NT2/D1 (cell line): ENCODE results near the gene NHLH1.

Experiments
- SUZ12 ChIP-seq: IDR thresholded peaks from 2 replicates; pipeline ENCODE4 v1.6.1; 2011; ENCODE audit not compliant: insufficient read length, insufficient read depth; ENCODE audit errors: extremely low read depth
- YY1 ChIP-seq: IDR thresholded peaks from 2 replicates; pipeline ENCODE4 v1.6.1; 2011; ENCODE audit not compliant: insufficient read length, insufficient read depth
- ZNF274 ChIP-seq: IDR thresholded peaks from 2 replicates; pipeline ENCODE4 v1.6.1; 2011; ENCODE audit warnings: mild to moderate bottlenecking, low read depth, low read length

DNA sequence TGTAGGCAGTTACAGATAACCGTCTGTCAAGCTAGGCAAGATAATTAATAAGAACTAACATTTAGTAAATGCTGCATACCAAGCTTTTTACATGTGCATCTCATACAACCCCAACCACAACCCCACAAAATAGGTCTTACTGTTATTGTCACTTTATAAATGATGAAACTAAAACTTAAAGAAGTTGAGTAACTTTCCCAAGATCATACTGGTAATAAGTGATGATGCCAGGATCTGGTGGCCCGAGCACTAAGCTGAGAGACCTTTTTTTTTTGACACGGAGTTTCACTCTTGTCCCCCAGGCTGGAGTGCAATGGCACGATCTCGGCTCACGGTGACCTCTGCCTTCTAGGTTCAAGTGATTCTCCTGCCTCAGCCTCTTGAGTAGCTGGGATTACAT, 21.9 kb upstream of the NHLH1 start:
- TF ChIP-seq YY1 (no peak), ZNF274 (no peak), SUZ12 (no peak)
